Heart left ventricle (tissue), 16 donors: ENCODE data around the gene MYO7A. TPM values are rescaled to one million over a fixed set of nuclear protein-coding genes. Genes with fewer than 3 reads are reported as not detected.
A peak's percentile ranks its signal among the peaks of the same experiment; 100 is the strongest.
"Not testable (repeated sequence)": the region's sequence is repeated elsewhere in the genome, so short reads cannot be mapped to it uniquely, and the experiment has no call there.

Experiments used
- ATAC-seq, 4 donors: fragments of 200-7000 bp; cut with Tn5 transposase; one replicate each; pipeline ENCODE4 v1.9.1; 2020 to 2022; ENCODE audit warnings: moderate library complexity in 4 of 4, mild to moderate bottlenecking in 3 of 4, moderate number of reproducible peaks in 1 of 4
- DNase-seq, 5 donors: peaks; one replicate each; pipeline ENCODE4 v3.0.0-alpha.2; 2020
- H3K27ac ChIP-seq, 12 donors: fragments of 200-600 bp; sonication (generic) in 4 of 12; one replicate each; pipeline versions ENCODE4 v1.5.0 to v1.8.0; 2016 to 2022; ENCODE audit warnings: mild to moderate bottlenecking in 2 of 12
- H3K27me3 ChIP-seq, 9 donors: fragments of 200-600 bp; sonication (generic) in 2 of 9; one replicate each; pipeline versions ENCODE4 v1.5.1 to v1.8.0; 2016 to 2022; ENCODE audit warnings: mild to moderate bottlenecking in 3 of 9
- H3K36me3 ChIP-seq, 9 donors: fragments of 200-600 bp; sonication (generic) in 2 of 9; one replicate each; pipeline versions ENCODE4 v1.5.0 to v1.8.0; 2018 to 2022; ENCODE audit warnings: mild to moderate bottlenecking in 2 of 9
- H3K4me1 ChIP-seq, 12 donors: fragments of 200-600 bp; sonication (generic) in 4 of 12; one replicate each; pipeline versions ENCODE4 v1.5.0 to v1.8.0; 2016 to 2022; ENCODE audit warnings: mild to moderate bottlenecking in 3 of 12
- H3K4me3 ChIP-seq, 12 donors: fragments of 200-600 bp; sonication (generic) in 4 of 12; one replicate each; pipeline versions ENCODE4 v1.5.0 to v1.8.0; 2017 to 2022; ENCODE audit warnings: mild to moderate bottlenecking in 9 of 12, moderate library complexity in 4 of 12
- H3K9me3 ChIP-seq, 12 donors: fragments of 200-600 bp; sonication (generic) in 4 of 12; one replicate each; pipeline versions ENCODE4 v1.5.0 to v1.8.0; 2016 to 2022; ENCODE audit warnings: mild to moderate bottlenecking in 1 of 12
- CTCF ChIP-seq, 12 donors: fragments of 200-600 bp; sonication (generic) in 4 of 12; IDR thresholded peaks; one replicate each; pipeline versions ENCODE4 v1.5.0 to v1.8.0; 2018 to 2022; ENCODE audit warnings: antibody characterized with exemption in 12 of 12, mild to moderate bottlenecking in 5 of 12
- POLR2A ChIP-seq, 2 donors: fragments of 450-650 bp; IDR thresholded peaks; one replicate each; pipeline ENCODE4 v1.6.1; 2017; ENCODE audit warnings: antibody characterized with exemption in 2 of 2, mild to moderate bottlenecking in 2 of 2, moderate library complexity in 2 of 2
- WGBS, 4 donors: extraction: QIAGEN DNeasy Blood & Tissue Kit in 2 of 4; methylation state at CpG; one replicate each; pipeline versions ENCODE4 v1.1.5 to v1.1.7; 2013 to 2018; 5-methylcytosine and 5-hydroxymethylcytosine counted together
- intact Hi-C, 10 donors: fragments of 100-400 bp; cut with DNase I; formaldehyde crosslinking; loops; one replicate each; pipeline versions ENCODE4 v1.11.1 to v1.14.2; 2022
- polyA plus RNA-seq, 2 donors: library from polyadenylated mRNA; stranded (reverse); fragments of 200-250 nt; gene quantifications; one replicate each; pipeline ENCODE4 v1.2.3, GENCODE V29; 2013
- total RNA-seq, 9 donors: library from RNA; depleted of rRNA in 2 of 9; stranded (reverse); fragments of >200 nt in 2 of 9; fragmentation: NEBNext Ultra II Directional in 3 of 9; extraction: Animal tissue kit (Norgen Biotek cat#: 25700) in 3 of 9; gene quantifications; one replicate each; pipeline versions ENCODE4 v1.1.0 to v1.2.4, GENCODE V29; 2016 to 2023
- donor health status: ischemic (EF 13 %, LVEDD 7.1; RV severe dilation, severe dysfunction).
- donor health status: healthy with polysubstance abuse.
- donor health status: DM: no; HTN: yes; CAD: no.
- donor health status: DM: no; HTN: no; CAD: no.
- donor health status: ischemic (EF 25% LVEDD 6.9; RV normal size, moderate dysfunction).
- donor health status: ischemic (EF 25% LVEDD 5.7; RV mildly dilated, moderate dysfunction).
- donor health status: healthy.
- donor health status: DM: yes; HTN: yes; CAD: no.
- donor health status: ischemic (EF 35%, LVEDD 5.7; RV mildly dilated, moderate dysfunction).
- donor health status: nonischemic (EF 11% LVEDD 7.7; RV severe dilation, severe dysfunction).
- donor health status: DM: yes; HTN: yes; CAD: no.
- donor health status: PGD.
- donor health status: ischemic (EF 29% LVEDD 5.4; RV normal size, mild dysfunction).
- donor health status: nonischemic (EF 23%, LVEDD 6.1; RV moderate dilation, normal function).

Gene MYO7A
- total and polyA plus RNA-seq, 11 donors = 1.0 to 17.1 (median 2.7) TPM

- ATAC-seq (peak in 1 of 4 donors; percentile 28), DNase-seq (peak in 3 of 5 donors; percentile 11 to 36 (median 20))
- H3K4me1 ChIP-seq = no peaks in the 10 kb centered on the region
- peaks cover 0 to 3% (median 0%) of the 10 kb centered on the region in 9 donors for H3K36me3 ChIP-seq
- WGBS, 4 donors = 89 to 94% (median 89%) methylated on average over 17 to 21 of the region's 21 CpGs
- no peak overlapping the region for H3K4me3 ChIP-seq
- H3K27me3 ChIP-seq = no peaks in the 10 kb centered on the region
- no peak overlapping the region for H3K27ac ChIP-seq
- TF ChIP-seq CTCF (IDR thresholded peaks at IDR 0.05) (no peak), POLR2A (IDR thresholded peaks at IDR 0.05) (no peak)
- no peaks in the 10 kb centered on the region for H3K9me3 ChIP-seq
- intact Hi-C loops = loop anchor here in 3 of 10 donors (10.0 kb wide), 2 partner anchors 171 to 361 kb away; no protein-coding TSS in a partner anchor
Observed at GRCh38 chr11:77095551-77096490, 32.2 kb upstream of the MYO7A start.

DNA sequence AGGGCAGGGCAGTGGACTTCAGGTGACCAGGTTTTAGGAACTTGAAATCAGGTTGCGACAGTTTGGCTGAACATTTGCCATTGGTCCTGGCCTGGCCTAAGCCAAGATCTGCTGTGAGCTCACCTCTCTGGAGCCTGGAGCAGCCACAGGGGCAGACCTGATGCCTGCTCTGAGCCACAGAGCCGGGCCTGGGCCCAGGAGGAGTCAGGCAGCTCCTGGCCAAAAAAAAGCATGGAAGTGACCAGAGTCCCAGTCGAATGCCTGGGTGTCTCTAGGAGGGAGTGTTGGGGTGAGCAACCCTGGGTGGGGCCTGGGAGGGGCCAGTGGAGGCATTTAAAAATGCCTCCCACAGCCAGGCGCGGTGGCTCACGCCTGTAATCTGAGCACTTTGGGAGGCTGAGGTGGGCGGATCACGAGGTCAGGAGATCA lies 31.4 kb upstream of the MYO7A start:
- 95 to 98% (median 96%) methylated on average over 8 of the region's 8 CpGs for WGBS, 4 donors
- no peak for TF ChIP-seq POLR2A (IDR thresholded peaks at IDR 0.05)
- Histone ChIP-seq H3K4me3 (no peak overlapping the region), H3K27me3 (no peaks in the 10 kb centered on the region), H3K36me3 (peaks cover 0 to 3% (median 0%) of the 10 kb centered on the region in 9 donors), H3K4me1 (no peaks in the 10 kb centered on the region), H3K9me3 (no peaks in the 10 kb centered on the region), H3K27ac (no peak overlapping the region)
- DNase-seq = peak in 3 of 5 donors; percentile 6 to 15 (median 14)
- ATAC-seq = no peak
- intact Hi-C loops = loop anchor here in 3 of 10 donors (10.0 kb wide), 2 partner anchors 172 to 362 kb away; no protein-coding TSS in a partner anchor

GRCh38 chr11:77097180-77097579 lies 30.9 kb upstream of the MYO7A start:
- ATAC-seq, H3K27ac ChIP-seq, H3K27me3 ChIP-seq, H3K36me3 ChIP-seq, H3K4me1 ChIP-seq, H3K9me3 ChIP-seq, H3K4me3 ChIP-seq, DNase-seq: not testable (repeated sequence)
- 59 to 84% (median 82%) methylated on average over 4 of the region's 4 CpGs for WGBS, 4 donors
- intact Hi-C loops = loop anchor here in 3 of 10 donors (10.0 kb wide), 2 partner anchors 172 to 362 kb away; no protein-coding TSS in a partner anchor

GRCh38 chr11:77100166-77101042 lies 27.6 kb upstream of the MYO7A start:
- no peak overlapping the region for H3K27ac ChIP-seq
- no peaks in the 10 kb centered on the region for H3K9me3 ChIP-seq
- no peaks in the 10 kb centered on the region for H3K4me1 ChIP-seq
- no peak overlapping the region for H3K4me3 ChIP-seq
- no peaks in the 10 kb centered on the region for H3K27me3 ChIP-seq
- DNase-seq = peak in 3 of 5 donors; percentile 9 to 41 (median 20)
- intact Hi-C loops = no loop called here
- ATAC-seq = no peak
- WGBS, 4 donors = 93 to 96% (median 95%) methylated on average over 14 of the region's 14 CpGs
- TF ChIP-seq POLR2A (IDR thresholded peaks at IDR 0.05) = no peak
- no peak for TF ChIP-seq CTCF (IDR thresholded peaks at IDR 0.05)
- no peaks in the 10 kb centered on the region for H3K36me3 ChIP-seq
